Stimulated activated naive CD8-positive, alpha-beta T cell treated with anti-CD3 and anti-CD28 coated beads, Interleukin-15, amount 100 ng/mL, for 72 hours (primary cell): Measurements from ENCODE around the gene ATG101.
A peak's percentile ranks its signal among the peaks of the same experiment; 100 is the strongest.

ENCODE experiments used
- ATAC-seq: fragments of 150-1000 bp; cut with Tn5 transposase; 2 replicates; pipeline ENCODE4 v1.10.0; 2021; ENCODE audit warnings: mild to moderate bottlenecking, moderate library complexity
- DNase-seq, 2 donors: peaks; one replicate each; pipeline ENCODE4 v3.0.0; 2021 to 2022
- H3K27ac Mint-ChIP-seq, 2 donors: one replicate each; pipeline ENCODE4 v1.8.0; 2022; ENCODE audit warnings: mild to moderate bottlenecking in 2 of 2, mixed read lengths in 2 of 2, moderate library complexity in 2 of 2
- H3K27me3 Mint-ChIP-seq: one replicate; pipeline ENCODE4 v1.8.0; 2022; ENCODE audit warnings: mixed read lengths
- H3K4me1 Mint-ChIP-seq: one replicate; pipeline ENCODE4 v1.8.0; 2022; ENCODE audit warnings: mild to moderate bottlenecking, mixed read lengths
- H3K4me3 Mint-ChIP-seq, 2 donors: one replicate each; pipeline ENCODE4 v1.8.0; 2022; ENCODE audit warnings: mild to moderate bottlenecking in 2 of 2, mixed read lengths in 2 of 2, moderate library complexity in 1 of 2
- H3K9me3 Mint-ChIP-seq, 2 donors: one replicate each; pipeline ENCODE4 v1.8.0; 2022; ENCODE audit warnings: mixed read lengths in 2 of 2

ATG101 gene

DNA sequence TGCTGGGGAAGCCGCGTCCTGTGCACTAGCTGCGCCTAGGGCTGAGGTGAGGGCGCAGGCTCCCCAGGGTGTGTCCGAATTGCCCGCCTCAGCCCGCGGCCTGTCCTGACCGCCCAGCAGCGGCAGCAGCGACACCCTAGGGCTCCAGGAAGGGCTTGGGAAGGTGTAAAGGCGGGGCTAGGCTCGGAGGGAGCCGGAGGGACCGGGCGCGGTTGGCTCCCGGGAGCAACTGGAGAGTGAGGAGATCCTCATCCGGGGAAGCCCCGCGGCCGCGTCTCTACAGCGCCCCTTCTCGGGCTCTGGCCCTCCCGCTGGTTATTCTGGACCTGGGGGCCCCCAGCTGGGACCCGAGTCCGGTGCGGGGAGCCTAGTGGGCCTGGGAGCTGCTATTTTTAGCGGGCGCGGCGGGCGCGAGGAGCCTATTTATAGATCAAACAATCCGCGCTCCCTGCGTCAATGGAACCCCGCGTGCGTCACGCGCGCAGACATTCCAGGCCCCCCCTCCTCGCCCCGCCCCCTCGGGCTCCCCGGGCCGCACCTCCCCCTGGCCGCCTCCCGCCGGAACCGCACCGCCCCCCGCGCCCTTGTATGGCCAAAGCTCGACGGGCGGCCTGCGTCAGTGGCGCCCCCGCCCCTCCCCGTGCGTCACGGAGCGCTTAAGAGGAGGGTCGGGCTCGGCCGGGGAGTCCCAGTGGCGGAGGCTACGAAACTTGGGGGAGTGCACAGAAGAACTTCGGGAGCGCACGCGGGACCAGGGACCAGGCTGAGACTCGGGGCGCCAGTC, 18.8 kb upstream of the ATG101 start, which contains the start of gene NR4A1:
TSS of gene NR4A1 (plus strand) at position 685 of the 784 bp plus-strand sequence. CDS start 2,887 bp downstream, outside the sequence.
- H3K4me3 Mint-ChIP-seq, result peak within 1 kb of the TSS; percentile 91 to 92
- peak; percentile 86 for ATAC-seq
- H3K27me3 Mint-ChIP-seq, result no peaks in the 10 kb centered on the region
- H3K4me1 Mint-ChIP-seq, result peaks cover 76% of the 10 kb centered on the region
- peak; percentile 96 to 97 for DNase-seq
- H3K9me3 Mint-ChIP-seq, result no peaks in the 10 kb centered on the region
- peak within 1 kb of the TSS; percentile 97 to 98 for H3K27ac Mint-ChIP-seq

DNA sequence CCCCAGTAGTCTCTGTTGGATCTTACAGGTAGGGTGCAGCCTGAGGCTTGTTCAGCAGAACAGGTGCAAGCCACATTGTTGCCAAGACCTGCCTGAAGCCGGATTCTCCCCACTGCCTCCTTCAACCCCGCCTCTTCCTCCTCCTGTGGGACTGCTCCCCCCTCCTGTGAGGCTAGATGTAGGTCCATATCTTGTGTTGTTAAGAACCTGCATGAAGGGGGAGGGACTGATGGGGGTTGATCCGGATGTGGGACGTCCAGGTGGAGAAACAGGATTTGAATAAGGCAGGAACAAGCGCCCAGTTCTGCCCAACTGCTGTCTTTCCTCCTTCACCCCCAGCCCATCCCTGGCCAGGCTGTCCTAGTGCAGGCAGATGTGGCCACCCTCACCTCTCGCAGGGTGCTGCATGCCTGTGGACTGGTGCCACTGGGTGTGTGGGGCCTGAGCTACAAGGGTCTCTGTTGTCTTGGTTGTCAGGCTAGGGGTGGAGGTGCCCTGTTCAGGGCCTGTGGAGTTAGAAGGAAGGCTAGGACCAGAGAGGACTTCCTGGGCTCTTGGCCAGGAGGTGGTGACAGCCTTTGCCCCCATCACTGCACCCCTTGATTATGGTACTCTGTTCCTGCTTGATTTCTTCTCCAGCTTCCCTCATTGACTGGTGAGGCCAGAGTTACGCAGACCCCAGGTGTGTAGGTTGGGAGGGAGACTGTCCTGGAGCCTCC, 17.2 kb upstream of the ATG101 start:
- H3K9me3 Mint-ChIP-seq, result no peaks in the 10 kb centered on the region

DNA sequence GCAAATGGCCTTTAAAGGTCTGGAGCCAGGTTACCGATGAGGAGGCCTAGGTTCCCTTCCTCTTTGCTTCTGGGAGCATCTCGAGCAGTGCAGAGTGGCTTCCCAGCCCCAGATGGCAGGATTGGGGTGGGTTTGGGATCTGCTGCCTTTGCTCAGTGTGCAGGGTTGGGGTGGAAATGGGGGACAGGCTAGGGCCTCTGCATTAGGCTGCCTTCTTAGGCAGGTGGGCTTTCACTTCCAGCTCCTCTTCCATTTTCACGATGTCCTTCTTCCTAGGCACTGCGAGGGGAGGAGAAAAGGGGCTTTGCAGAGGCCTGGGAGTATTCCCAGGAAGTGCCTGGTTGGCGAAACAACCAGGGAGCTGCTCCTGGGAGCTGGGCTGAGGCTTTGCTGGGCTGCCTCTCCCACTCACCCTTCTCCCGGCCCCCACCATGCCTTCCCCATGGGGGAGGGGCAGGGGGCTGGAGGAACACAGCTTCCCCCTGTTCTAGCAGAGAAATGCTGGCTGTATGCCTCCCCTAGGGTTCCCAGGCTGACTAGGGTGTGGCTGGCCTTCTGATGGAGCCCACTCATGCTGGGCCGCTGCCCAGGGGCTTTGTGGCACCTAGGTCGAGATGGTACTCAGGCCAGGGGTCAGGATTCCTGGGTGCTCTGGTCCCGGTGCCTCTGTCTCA, 16.1 kb upstream of the ATG101 start:
- Mint-ChIP-seq H3K9me3 (no peaks in the 10 kb centered on the region), H3K27me3 (no peaks in the 10 kb centered on the region), H3K27ac (peak overlapping the region in 1 of 2 donors; percentile 60), H3K4me1 (peaks cover 73% of the 10 kb centered on the region), H3K4me3 (peak overlapping the region; percentile 91 to 92)
- DNase-seq (no peak), ATAC-seq (no peak)

More for the DNA sequence above, 17.2 kb upstream of the ATG101 start:
- Mint-ChIP-seq H3K27ac (peak overlapping the region; percentile 60 to 96), H3K4me1 (peaks cover 80% of the 10 kb centered on the region), H3K27me3 (no peaks in the 10 kb centered on the region), H3K4me3 (peak overlapping the region; percentile 91 to 92)
- no peak for ATAC-seq
- peak in 1 of 2 donors; percentile 28 for DNase-seq

DNA sequence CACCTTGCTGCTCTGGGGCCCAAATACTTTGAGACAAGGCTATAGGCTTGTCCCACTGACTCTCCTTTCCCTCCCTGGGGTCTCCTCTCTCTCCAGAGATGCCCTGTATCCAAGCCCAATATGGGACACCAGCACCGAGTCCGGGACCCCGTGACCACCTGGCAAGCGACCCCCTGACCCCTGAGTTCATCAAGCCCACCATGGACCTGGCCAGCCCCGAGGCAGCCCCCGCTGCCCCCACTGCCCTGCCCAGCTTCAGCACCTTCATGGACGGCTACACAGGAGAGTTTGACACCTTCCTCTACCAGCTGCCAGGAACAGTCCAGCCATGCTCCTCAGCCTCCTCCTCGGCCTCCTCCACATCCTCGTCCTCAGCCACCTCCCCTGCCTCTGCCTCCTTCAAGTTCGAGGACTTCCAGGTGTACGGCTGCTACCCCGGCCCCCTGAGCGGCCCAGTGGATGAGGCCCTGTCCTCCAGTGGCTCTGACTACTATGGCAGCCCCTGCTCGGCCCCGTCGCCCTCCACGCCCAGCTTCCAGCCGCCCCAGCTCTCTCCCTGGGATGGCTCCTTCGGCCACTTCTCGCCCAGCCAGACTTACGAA, 15.4 kb upstream of the ATG101 start:
- H3K4me1 Mint-ChIP-seq, result peaks cover 67% of the 10 kb centered on the region
- peak overlapping the region in 1 of 2 donors; percentile 31 for H3K27ac Mint-ChIP-seq
- DNase-seq (no peak), ATAC-seq (no peak)
- H3K4me3 Mint-ChIP-seq, result peak overlapping the region; percentile 40 to 91
- no peaks in the 10 kb centered on the region for H3K9me3 Mint-ChIP-seq
- no peaks in the 10 kb centered on the region for H3K27me3 Mint-ChIP-seq

DNA sequence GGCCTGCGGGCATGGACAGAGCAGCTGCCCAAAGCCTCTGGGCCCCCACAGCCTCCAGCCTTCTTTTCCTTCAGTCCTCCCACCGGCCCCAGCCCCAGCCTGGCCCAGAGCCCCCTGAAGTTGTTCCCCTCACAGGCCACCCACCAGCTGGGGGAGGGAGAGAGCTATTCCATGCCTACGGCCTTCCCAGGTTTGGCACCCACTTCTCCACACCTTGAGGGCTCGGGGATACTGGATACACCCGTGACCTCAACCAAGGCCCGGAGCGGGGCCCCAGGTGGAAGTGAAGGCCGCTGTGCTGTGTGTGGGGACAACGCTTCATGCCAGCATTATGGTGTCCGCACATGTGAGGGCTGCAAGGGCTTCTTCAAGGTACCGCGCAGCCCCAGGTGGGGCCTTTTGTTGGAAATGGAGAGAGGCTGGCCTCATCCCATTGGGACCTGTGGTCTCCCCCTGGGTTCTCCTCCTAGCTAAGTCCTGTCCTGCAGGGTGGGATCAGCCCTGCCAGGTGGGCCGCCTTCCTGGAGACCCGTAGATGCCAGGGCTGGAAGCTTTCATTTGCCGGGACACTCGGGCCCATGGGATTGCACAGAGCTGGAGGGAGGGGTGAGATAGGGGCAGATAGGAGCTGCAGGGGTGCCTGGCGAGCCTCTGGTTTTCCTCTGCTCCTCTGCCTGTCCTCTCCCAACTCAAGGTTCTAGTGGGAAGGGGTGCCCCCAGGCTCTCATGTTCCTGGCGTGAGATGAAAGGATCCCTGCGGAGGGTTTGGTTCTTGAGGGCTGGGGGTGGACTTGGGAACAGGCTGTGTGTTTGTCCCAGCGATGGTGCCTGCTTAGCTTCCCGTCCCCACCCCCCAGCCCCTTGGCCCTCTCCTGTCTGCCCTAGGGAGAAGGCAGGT, 14.7 kb upstream of the ATG101 start:
- H3K9me3 Mint-ChIP-seq, result no peaks in the 10 kb centered on the region
- DNase-seq, result no peak
- peak overlapping the region in 1 of 2 donors; percentile 19 for H3K27ac Mint-ChIP-seq
- ATAC-seq, result no peak
- peak overlapping the region in 1 of 2 donors; percentile 91 for H3K4me3 Mint-ChIP-seq
- H3K4me1 Mint-ChIP-seq, result peaks cover 60% of the 10 kb centered on the region
- no peaks in the 10 kb centered on the region for H3K27me3 Mint-ChIP-seq

DNA sequence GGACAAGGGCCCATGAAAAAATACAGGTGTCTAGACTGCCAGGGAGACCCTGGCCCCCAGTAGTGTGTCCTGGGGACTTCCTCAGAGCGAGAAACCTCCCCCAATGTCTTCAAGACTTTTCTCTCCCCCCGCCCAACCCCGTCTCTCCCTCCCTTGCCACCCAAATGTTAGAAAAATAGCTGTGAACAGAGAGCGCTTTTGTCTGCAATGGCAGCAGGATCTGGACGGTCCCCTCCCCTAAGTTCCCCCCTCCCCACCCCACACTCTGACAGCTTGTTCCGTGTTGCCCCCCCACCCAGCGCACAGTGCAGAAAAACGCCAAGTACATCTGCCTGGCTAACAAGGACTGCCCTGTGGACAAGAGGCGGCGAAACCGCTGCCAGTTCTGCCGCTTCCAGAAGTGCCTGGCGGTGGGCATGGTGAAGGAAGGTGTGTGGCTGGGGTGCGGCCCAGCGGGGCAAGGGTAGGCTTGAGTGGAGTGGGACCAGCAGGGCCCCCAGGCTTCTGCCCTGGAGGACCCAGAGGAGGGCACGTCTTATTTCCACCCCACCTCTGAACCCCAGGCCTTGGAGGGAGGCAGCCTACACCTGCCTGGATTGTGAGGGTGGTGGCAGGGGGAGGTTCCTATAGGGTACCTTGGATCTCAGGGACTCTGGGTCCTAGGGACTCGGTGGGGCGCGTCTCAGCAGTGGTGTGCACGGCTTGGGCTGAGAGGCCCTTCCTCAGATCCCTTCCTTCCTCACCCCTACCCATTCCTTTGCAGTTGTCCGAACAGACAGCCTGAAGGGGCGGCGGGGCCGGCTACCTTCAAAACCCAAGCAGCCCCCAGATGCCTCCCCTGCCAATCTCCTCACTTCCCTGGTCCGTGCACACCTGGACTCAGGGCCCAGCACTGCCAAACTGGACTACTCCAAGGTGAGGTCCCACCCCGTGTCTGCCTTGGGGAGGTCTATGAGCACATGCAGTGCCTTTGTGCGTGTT, 13.8 kb upstream of the ATG101 start:
- ATAC-seq (no peak), DNase-seq (no peak)
- no peaks in the 10 kb centered on the region for H3K9me3 Mint-ChIP-seq
- no peaks in the 10 kb centered on the region for H3K27me3 Mint-ChIP-seq
- peak overlapping the region; percentile 42 to 72 for H3K27ac Mint-ChIP-seq
- H3K4me1 Mint-ChIP-seq, result peaks cover 52% of the 10 kb centered on the region
- H3K4me3 Mint-ChIP-seq, result peak overlapping the region in 1 of 2 donors; percentile 17

DNA sequence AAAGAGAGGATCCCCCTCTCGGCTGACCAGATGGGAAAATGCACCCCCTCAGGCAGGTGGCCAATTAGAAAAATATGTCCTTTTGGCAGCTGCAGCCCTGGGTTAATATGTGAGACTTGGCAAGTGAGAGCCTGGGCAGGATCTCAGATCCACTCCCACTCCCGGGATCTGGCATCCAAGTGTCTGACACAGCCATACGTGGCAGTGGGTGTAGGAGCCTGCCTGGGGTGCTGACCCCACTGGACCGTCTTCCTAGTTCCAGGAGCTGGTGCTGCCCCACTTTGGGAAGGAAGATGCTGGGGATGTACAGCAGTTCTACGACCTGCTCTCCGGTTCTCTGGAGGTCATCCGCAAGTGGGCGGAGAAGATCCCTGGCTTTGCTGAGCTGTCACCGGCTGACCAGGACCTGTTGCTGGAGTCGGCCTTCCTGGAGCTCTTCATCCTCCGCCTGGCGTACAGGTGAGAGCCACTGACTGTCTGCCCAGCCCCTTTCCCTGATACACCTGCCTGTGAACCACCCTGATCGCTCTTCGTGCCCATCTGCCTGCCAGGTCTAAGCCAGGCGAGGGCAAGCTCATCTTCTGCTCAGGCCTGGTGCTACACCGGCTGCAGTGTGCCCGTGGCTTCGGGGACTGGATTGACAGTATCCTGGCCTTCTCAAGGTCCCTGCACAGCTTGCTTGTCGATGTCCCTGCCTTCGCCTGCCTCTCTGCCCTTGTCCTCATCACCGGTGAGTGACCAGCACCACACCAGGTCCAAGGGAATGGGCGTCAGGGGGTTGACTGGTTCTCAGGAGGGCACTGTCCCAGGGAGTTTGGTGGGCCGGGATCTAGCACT, 12.8 kb upstream of the ATG101 start:
- H3K4me3 Mint-ChIP-seq, result no peak overlapping the region

DNA sequence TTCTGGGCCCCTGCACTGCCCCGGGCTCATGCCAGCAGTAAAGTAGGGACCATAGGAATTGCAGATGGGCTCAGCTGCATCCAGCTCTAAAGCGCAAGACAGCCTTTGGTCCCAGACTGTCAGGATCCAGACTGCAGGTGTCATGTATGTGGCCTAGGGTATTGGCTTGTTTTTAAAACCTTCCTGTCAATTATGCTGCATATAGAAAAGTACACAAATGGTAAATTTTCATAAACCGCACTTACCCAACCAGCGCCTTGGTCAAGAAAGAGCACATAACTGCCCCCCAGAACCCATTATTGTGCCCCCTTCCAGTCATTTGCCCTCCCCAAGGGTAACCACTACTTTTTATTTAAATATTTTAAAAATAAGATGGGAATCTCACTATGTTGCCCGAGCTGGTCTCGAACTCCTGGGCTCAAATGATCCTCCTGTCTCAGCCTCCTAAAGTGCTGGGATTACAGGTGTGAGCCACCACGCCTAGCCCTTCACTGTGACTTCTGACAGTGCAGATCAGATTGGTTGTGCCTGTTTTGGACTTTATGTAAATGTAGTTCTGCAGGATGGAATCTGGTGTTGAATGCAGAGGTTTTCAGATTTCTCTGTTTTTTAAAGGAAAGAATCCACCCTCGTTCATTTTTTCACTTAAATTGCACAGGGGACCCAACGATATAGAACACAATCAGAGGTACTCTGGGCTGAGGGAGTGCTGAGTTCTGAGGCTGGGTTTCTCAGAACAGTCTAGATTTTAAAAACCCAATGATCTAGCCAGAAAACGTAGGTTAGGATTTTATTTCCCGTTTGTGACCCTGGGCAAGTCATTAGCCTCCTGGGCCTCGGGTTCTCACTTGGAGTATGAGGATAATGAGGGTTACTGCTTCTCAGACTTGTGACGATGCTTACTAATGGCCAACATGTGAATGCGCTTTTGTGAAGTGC, 11.9 kb upstream of the ATG101 start:
- no peaks in the 10 kb centered on the region for H3K9me3 Mint-ChIP-seq
- H3K27me3 Mint-ChIP-seq, result no peaks in the 10 kb centered on the region
- ATAC-seq, result no peak
- H3K27ac Mint-ChIP-seq, result no peak overlapping the region
- no peak for DNase-seq
- peaks cover 41% of the 10 kb centered on the region for H3K4me1 Mint-ChIP-seq
- no peak overlapping the region for H3K4me3 Mint-ChIP-seq

More for the DNA sequence above, 12.8 kb upstream of the ATG101 start:
- H3K4me1 Mint-ChIP-seq, result peaks cover 50% of the 10 kb centered on the region
- no peak overlapping the region for H3K27ac Mint-ChIP-seq
- H3K27me3 Mint-ChIP-seq, result no peaks in the 10 kb centered on the region
- no peak for DNase-seq
- no peak for ATAC-seq
- no peaks in the 10 kb centered on the region for H3K9me3 Mint-ChIP-seq

DNA sequence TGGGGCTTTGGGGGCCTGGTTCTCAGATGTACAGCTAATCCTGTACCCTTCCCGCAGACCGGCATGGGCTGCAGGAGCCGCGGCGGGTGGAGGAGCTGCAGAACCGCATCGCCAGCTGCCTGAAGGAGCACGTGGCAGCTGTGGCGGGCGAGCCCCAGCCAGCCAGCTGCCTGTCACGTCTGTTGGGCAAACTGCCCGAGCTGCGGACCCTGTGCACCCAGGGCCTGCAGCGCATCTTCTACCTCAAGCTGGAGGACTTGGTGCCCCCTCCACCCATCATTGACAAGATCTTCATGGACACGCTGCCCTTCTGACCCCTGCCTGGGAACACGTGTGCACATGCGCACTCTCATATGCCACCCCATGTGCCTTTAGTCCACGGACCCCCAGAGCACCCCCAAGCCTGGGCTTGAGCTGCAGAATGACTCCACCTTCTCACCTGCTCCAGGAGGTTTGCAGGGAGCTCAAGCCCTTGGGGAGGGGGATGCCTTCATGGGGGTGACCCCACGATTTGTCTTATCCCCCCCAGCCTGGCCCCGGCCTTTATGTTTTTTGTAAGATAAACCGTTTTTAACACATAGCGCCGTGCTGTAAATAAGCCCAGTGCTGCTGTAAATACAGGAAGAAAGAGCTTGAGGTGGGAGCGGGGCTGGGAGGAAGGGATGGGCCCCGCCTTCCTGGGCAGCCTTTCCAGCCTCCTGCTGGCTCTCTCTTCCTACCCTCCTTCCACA, 11.0 kb upstream of the ATG101 start:
- H3K4me1 Mint-ChIP-seq, result peaks cover 32% of the 10 kb centered on the region
- no peak for ATAC-seq
- no peak for DNase-seq

DNA sequence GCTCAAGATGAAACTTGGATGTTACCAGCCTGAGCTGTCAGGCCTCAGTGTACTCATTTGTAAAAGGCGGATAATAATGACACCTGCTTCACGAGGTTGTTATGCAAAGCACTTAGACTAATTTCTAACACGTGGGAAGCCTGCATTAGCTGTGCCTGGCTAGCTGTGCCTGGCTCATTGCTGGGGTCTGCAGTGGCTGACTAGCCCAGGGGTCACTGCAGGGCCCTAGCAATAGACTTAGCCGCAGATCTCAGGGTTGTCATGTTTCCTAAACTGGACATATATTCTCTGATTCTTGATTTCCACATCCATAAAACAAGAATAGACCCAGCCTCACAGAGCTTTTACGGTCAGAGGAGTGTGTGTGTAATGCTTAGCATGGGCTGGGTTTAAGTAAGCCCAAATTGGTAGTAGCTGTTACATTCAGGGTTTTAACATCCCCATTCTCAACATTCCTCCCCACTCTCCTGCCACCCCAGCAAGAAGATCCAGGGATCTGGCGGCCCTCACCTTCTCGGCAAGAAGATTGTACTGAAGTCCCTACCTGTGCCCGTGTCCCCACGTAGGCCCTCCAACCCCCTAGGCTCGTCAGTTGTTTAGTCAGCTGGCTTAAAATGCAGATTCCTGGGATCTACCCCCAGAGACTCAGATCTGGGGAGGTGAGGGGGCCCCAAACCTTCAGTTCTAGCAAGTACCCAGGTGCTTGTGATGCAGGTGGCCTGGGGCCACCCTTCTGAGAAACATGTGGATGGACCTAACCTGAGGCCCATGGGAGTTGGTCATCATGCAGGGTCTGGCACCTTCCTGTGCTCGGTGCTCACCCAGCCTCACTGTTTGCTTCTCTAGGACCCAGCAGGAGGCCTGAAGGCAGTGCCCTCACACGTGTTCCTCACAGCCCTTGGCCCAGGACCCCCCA, 9.9 kb upstream of the ATG101 start:
- Mint-ChIP-seq H3K4me1 (peaks cover 21% of the 10 kb centered on the region), H3K27ac (no peak overlapping the region), H3K27me3 (no peaks in the 10 kb centered on the region), H3K4me3 (no peak overlapping the region), H3K9me3 (no peaks in the 10 kb centered on the region)
- DNase-seq (no peak), ATAC-seq (no peak)

More for the DNA sequence above, 11.0 kb upstream of the ATG101 start:
- no peaks in the 10 kb centered on the region for H3K27me3 Mint-ChIP-seq
- H3K4me3 Mint-ChIP-seq, result no peak overlapping the region
- H3K27ac Mint-ChIP-seq, result peak overlapping the region in 1 of 2 donors; percentile 40
- H3K9me3 Mint-ChIP-seq, result no peaks in the 10 kb centered on the region
